Endothelial cell of umbilical vein (primary cell): ENCODE results near the gene CGA. TPM values are rescaled to one million over a fixed set of nuclear protein-coding genes. Genes with fewer than 3 reads are reported as not detected.
A peak's percentile ranks its signal among the peaks of the same experiment; 100 is the strongest.

ENCODE experiments used
- BruUV-seq: library from RNA; stranded (reverse); fragments of 400-500 nt; replicated peaks from 2 replicates; lab custom pipeline; 2021; lab: Mats Ljungman, UMichigan
- CTCF ChIA-PET: fragments of 300-600, 350-600 bp; sonication (Branson Sonifier 250); formaldehyde crosslinking; loops from one replicate; lab custom pipeline; 2021; ENCODE audit warnings: antibody characterized with exemption, inconsistent platforms; lab: Charles Lee
- POLR2A ChIA-PET: fragments of 300-600, 350-600 bp; sonication (Branson Sonifier 250); formaldehyde crosslinking; loops from one replicate; lab custom pipeline; 2021; ENCODE audit warnings: antibody characterized with exemption, inconsistent platforms; lab: Charles Lee
- DNase-seq: peaks from one replicate; pipeline ENCODE4 v3.0.0-alpha.2; 2011; ENCODE audit warnings: low read depth, low spot score
- FAIRE-seq: peaks from 2 replicates; lab custom pipeline; 2011; peaks lifted over from hg19 to GRCh38; lab: Jason Lieb, UNC
- H2AFZ ChIP-seq: 2 replicates; pipeline ENCODE4 v1.6.0; 2012; ENCODE audit warnings: low read depth, low read length, control low read depth, inconsistent platforms
- H3K27ac ChIP-seq: 2 replicates; pipeline ENCODE4 v1.5.1; 2011; ENCODE audit warnings: low read depth, mild to moderate bottlenecking, control low read depth, low read length, moderate library complexity; ENCODE audit not compliant: insufficient read depth
- H3K27me3 ChIP-seq, 2 experiments: 2 replicates each; pipeline versions ENCODE4 v1.6.0 to v1.6.1; 2011; ENCODE audit warnings: low read length in 2 of 2, mixed read lengths in 1 of 2; ENCODE audit not compliant: control insufficient read depth in 2 of 2, insufficient read depth in 2 of 2
- H3K36me3 ChIP-seq, 2 experiments: 2 replicates in 1 of 2; 3 replicates in 1 of 2; pipeline ENCODE4 v1.5.1; 2011; ENCODE audit warnings: low read length in 2 of 2, mild to moderate bottlenecking in 1 of 2, moderate library complexity in 1 of 2; ENCODE audit not compliant: control insufficient read depth in 2 of 2, insufficient read depth in 2 of 2; ENCODE audit errors: extremely low read depth in 1 of 2
- H3K4me1 ChIP-seq: 3 replicates; pipeline ENCODE4 v1.5.1; 2011; ENCODE audit warnings: mild to moderate bottlenecking, low read length; ENCODE audit not compliant: control insufficient read depth, insufficient read depth; ENCODE audit errors: extremely low read depth
- H3K4me2 ChIP-seq: 2 replicates; pipeline ENCODE4 v1.6.1; 2011; ENCODE audit warnings: low read length, control low read depth, mixed read lengths; ENCODE audit not compliant: insufficient read depth
- H3K4me3 ChIP-seq, 3 experiments: fragments of 200-600 bp in 1 of 3; sonication (generic), shearing (Covaris generic) in 1 of 3; replicated peaks in 1 of 3; 2 replicates each; pipeline ENCODE4 v1.5.1; 2011 to 2016; ENCODE audit warnings: control low read depth in 3 of 3, low read length in 3 of 3, mild to moderate bottlenecking in 2 of 3, inconsistent platforms in 1 of 3, low read depth in 1 of 3, moderate library complexity in 1 of 3; ENCODE audit not compliant: insufficient read depth in 1 of 3
- H3K79me2 ChIP-seq: 2 replicates; pipeline ENCODE4 v1.6.0; 2012; ENCODE audit warnings: low read length, inconsistent platforms; ENCODE audit not compliant: control insufficient read depth, insufficient read depth
- H3K9ac ChIP-seq: replicated peaks from 2 replicates; pipeline ENCODE3; 2011; ENCODE audit warnings: low read length, control low read depth; ENCODE audit not compliant: insufficient read depth; ENCODE audit errors: extremely low read depth
- H3K9me1 ChIP-seq: replicated peaks from 3 replicates; pipeline ENCODE4 v1.6.0; 2011; ENCODE audit warnings: mild to moderate bottlenecking, low read length; ENCODE audit not compliant: control insufficient read depth, insufficient read depth; ENCODE audit errors: extremely low read depth
- H3K9me3 ChIP-seq: replicated peaks from 2 replicates; pipeline ENCODE4 v1.5.1; 2012; ENCODE audit warnings: low read length, inconsistent platforms; ENCODE audit not compliant: control insufficient read depth, insufficient read depth
- H4K20me1 ChIP-seq: replicated peaks from 2 replicates; pipeline ENCODE3; 2011; ENCODE audit warnings: mild to moderate bottlenecking, low read length; ENCODE audit not compliant: control insufficient read depth, insufficient read depth; ENCODE audit errors: extremely low read depth
- FOS ChIP-seq: IDR thresholded peaks from 2 replicates; pipeline ENCODE4 v1.6.1; 2011; ENCODE audit warnings: mild to moderate bottlenecking, low read length, moderate library complexity, borderline replicate concordance; ENCODE audit not compliant: insufficient read depth
- GATA2 ChIP-seq: IDR thresholded peaks from 2 replicates; pipeline ENCODE4 v1.7.0; 2011; ENCODE audit warnings: low read depth, mild to moderate bottlenecking, moderate library complexity, mixed read lengths, low read length; ENCODE audit not compliant: insufficient read length, insufficient read depth
- JUN ChIP-seq: IDR thresholded peaks from 2 replicates; pipeline ENCODE4 v1.6.1; 2011; ENCODE audit warnings: borderline replicate concordance, low read depth; ENCODE audit not compliant: insufficient read length, insufficient read depth
- dilution Hi-C: fragments of 300-500 bp; cut with MboI; formaldehyde crosslinking; loops from one replicate; pipeline ENCODE4 v1.15.0; 2019; ENCODE audit warnings: low sequenced_read_pairs; ENCODE audit not compliant: extremely low pct_ligation_motif_present
- intact Hi-C: fragments of 100-400 bp; cut with micrococcal nuclease; formaldehyde crosslinking; loops from one replicate; pipeline ENCODE4 v1.10.0; 2022
- polyA plus RNA-seq, 4 experiments: library from polyadenylated mRNA; depleted of rRNA in 3 of 4; stranded (reverse) in 3 of 4; unstranded in 1 of 4; fragments of >200 nt; gene quantifications; 2 replicates each; pipeline versions ENCODE4 v1.2.1 to v1.2.3, GENCODE V29; 2011 to 2012; ENCODE audit warnings: missing spikeins in 1 of 4
- total RNA-seq: library from RNA; stranded (reverse); gene quantifications from 2 replicates; pipeline ENCODE4 v1.2.3, GENCODE V29; 2021
- TF ChIP-seq, protein P1 (sequence below), 2 donors: IDR thresholded peaks; 1 replicate in 1 of 2; 2 replicates in 1 of 2; pipeline ENCODE4 v1.5.1; 2011; ENCODE audit warnings: low read length in 2 of 2, mild to moderate bottlenecking in 2 of 2, moderate library complexity in 2 of 2, control low read depth in 1 of 2, inconsistent platforms in 1 of 2, low read depth in 1 of 2; ENCODE audit not compliant: insufficient read depth in 1 of 2; ENCODE audit errors: extremely low read depth in 1 of 2

The CGA gene
- total and polyA plus RNA-seq, 2 donors (not counting 3 experiments of a cell fraction or from before 2014, with no cell fraction given): 0.10 TPM; not detected in 1

DNA sequence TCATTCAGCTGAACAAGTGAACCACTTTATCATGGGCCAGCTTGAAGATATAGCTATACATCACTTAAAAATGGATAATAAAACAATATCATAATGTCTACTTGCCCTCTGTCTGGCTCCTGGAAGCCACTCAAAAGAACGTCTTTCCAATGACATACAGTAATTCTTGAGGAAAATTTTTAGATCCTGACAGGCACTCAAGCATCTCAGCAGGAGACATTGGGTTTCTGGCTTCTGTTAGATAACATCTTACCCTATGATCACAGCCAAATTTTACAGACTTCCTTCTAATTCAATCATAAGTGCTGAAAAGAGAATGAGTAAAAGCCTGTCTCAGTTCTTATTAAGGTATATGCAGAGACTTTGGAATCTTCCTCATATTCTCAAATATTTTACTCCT lies 330 bp downstream of the CGA start:
- H3K9me3 ChIP-seq: no peaks in the 10 kb centered on the region
- ChIA-PET CTCF (interaction anchor here (1.8 to 4.3 kb wide), 3 partner anchors 11 to 28 kb away, joined by 5 to 34 read pairs (median 9); no protein-coding TSS in a partner anchor), POLR2A (no interaction called here)
- no peaks in the 10 kb centered on the region for H3K36me3 ChIP-seq
- H3K9ac ChIP-seq: no peak overlapping the region
- no peaks in the 10 kb centered on the region for H4K20me1 ChIP-seq
- intact Hi-C loops (no loop called here), dilution Hi-C loops (no loop called here)
- DNase-seq: no peak
- H3K27ac ChIP-seq: no peak overlapping the region
- H3K9me1 ChIP-seq: no peaks in the 10 kb centered on the region
- no peak for FAIRE-seq
- BruUV-seq: TSS peak; percentile 31
- H3K4me2 ChIP-seq: no peak overlapping the region
- H3K4me3 ChIP-seq: no peak overlapping the region
- peaks cover 0 to 15% of the 10 kb centered on the region in 2 experiments for H3K27me3 ChIP-seq
- peaks cover 11% of the 10 kb centered on the region for H3K4me1 ChIP-seq
- no peaks in the 10 kb centered on the region for H3K79me2 ChIP-seq
- TF ChIP-seq GATA2: no peak
- TF ChIP-seq, protein P1, sequence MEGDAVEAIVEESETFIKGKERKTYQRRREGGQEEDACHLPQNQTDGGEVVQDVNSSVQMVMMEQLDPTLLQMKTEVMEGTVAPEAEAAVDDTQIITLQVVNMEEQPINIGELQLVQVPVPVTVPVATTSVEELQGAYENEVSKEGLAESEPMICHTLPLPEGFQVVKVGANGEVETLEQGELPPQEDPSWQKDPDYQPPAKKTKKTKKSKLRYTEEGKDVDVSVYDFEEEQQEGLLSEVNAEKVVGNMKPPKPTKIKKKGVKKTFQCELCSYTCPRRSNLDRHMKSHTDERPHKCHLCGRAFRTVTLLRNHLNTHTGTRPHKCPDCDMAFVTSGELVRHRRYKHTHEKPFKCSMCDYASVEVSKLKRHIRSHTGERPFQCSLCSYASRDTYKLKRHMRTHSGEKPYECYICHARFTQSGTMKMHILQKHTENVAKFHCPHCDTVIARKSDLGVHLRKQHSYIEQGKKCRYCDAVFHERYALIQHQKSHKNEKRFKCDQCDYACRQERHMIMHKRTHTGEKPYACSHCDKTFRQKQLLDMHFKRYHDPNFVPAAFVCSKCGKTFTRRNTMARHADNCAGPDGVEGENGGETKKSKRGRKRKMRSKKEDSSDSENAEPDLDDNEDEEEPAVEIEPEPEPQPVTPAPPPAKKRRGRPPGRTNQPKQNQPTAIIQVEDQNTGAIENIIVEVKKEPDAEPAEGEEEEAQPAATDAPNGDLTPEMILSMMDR (IDR thresholded peaks at IDR 0.05; ENCODE audit: extremely low read depth in 1 of 2, insufficient read depth in 1 of 2, low read depth in 1 of 2, low read length in 2 of 2): no peak
- no peak for TF ChIP-seq JUN
- H2AFZ ChIP-seq: no peak overlapping the region

DNA sequence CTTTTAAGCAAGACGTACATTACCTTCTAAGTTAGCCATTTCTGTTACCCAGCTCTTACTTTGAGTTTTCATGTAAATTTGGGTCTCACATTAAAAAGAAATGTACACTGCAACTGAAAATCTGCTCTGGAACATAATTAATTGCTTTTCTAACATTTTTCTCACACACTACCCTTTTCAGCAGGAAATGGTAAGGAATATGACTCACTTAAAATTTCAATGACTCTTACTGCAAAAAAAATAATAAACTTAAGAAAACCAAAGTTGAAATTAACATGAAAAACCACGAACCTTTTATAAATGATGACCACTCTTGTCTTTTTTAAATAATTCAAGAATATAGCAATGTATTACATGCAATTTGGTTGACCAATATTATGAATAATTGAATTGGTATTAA lies 1.3 kb downstream of the CGA start:
- ChIA-PET POLR2A (no interaction called here), CTCF (interaction anchor here (1.8 to 4.3 kb wide), 3 partner anchors 12 to 27 kb away, joined by 5 to 34 read pairs (median 9); no protein-coding TSS in a partner anchor)
- Histone ChIP-seq H3K79me2 (no peaks in the 10 kb centered on the region), H3K4me3 (no peak overlapping the region), H3K4me1 (peaks cover 11% of the 10 kb centered on the region), H3K9me1 (no peaks in the 10 kb centered on the region), H4K20me1 (no peaks in the 10 kb centered on the region), H2AFZ (no peak overlapping the region), H3K27me3 (peaks cover 0 to 8% of the 10 kb centered on the region in 2 experiments), H3K27ac (no peak overlapping the region), H3K4me2 (peak overlapping the region; percentile 52), H3K9me3 (no peaks in the 10 kb centered on the region), H3K9ac (no peak overlapping the region), H3K36me3 (no peaks in the 10 kb centered on the region)
- dilution Hi-C loops: no loop called here
- TF ChIP-seq, protein P1 (IDR thresholded peaks at IDR 0.05; ENCODE audit: extremely low read depth in 1 of 2, insufficient read depth in 1 of 2, low read depth in 1 of 2, low read length in 2 of 2): no peak
- peak; percentile 59 for TF ChIP-seq FOS
- TF ChIP-seq JUN: peak; percentile 59
- BruUV-seq: no TSS peak
- intact Hi-C loops: no loop called here
- no peak for FAIRE-seq
- peak; percentile 51 for DNase-seq
